Fibroblast of pulmonary artery (primary cell): ENCODE measurements around the gene GPR35.
"Not testable (repeated sequence)": the region's sequence is repeated elsewhere in the genome, so short reads cannot be mapped to it uniquely, and the experiment has no call there.

Experiments
- DNase-seq: peaks from one replicate; pipeline ENCODE4 v3.0.0-alpha.2; 2010; ENCODE audit warnings: low read depth
- H3K4me3 ChIP-seq: replicated peaks from 2 replicates; pipeline ENCODE4 v1.5.1; 2011; ENCODE audit warnings: low read depth, mild to moderate bottlenecking, control low read depth, low read length, moderate library complexity
- CTCF ChIP-seq: IDR thresholded peaks from 2 replicates; pipeline ENCODE4 v1.5.1; 2011; ENCODE audit warnings: mild to moderate bottlenecking, control low read depth, low read length, inconsistent platforms; ENCODE audit errors: missing control alignments

The GPR35 gene

GRCh38 chr2:240663546-240664190 lies 38.4 kb downstream of the GPR35 start:
- no peak for DNase-seq
- no peak for TF ChIP-seq CTCF
- H3K4me3 ChIP-seq = no peak overlapping the region

- no peak for DNase-seq
- TF ChIP-seq CTCF = no peak
- no peak overlapping the region for H3K4me3 ChIP-seq
Observed at GRCh38 chr2:240664622-240665021, 39.3 kb downstream of the GPR35 start.

- H3K4me3 ChIP-seq = no peak overlapping the region
- DNase-seq = no peak
- no peak for TF ChIP-seq CTCF
Observed at GRCh38 chr2:240670402-240670801, 45.1 kb downstream of the GPR35 start.

GRCh38 chr2:240670950-240671349 lies 45.7 kb downstream of the GPR35 start:
- no peak for TF ChIP-seq CTCF

GRCh38 chr2:240672076-240672700 lies 46.9 kb downstream of the GPR35 start:
- TF ChIP-seq CTCF = no peak
- H3K4me3 ChIP-seq = no peak overlapping the region
- DNase-seq = no peak

More at GRCh38 chr2:240670950-240671349, 45.7 kb downstream of the GPR35 start:
- H3K4me3 ChIP-seq = no peak overlapping the region
- no peak for DNase-seq

GRCh38 chr2:240672701-240673190 lies 47.5 kb downstream of the GPR35 start:
- TF ChIP-seq CTCF = no peak
- no peak for DNase-seq
- H3K4me3 ChIP-seq = no peak overlapping the region

- DNase-seq, H3K4me3 ChIP-seq: not testable (repeated sequence)
Observed at GRCh38 chr2:240674461-240675184, 49.3 kb downstream of the GPR35 start.

- H3K4me3 ChIP-seq, DNase-seq: not testable (repeated sequence)
Observed at GRCh38 chr2:240675345-240675744, 50.1 kb downstream of the GPR35 start.

- H3K4me3 ChIP-seq, DNase-seq: not testable (repeated sequence)
Observed at GRCh38 chr2:240678043-240678442, 52.8 kb downstream of the GPR35 start.

- H3K4me3 ChIP-seq = not testable (repeated sequence)
Observed at GRCh38 chr2:240678909-240679308, 53.6 kb downstream of the GPR35 start.

GRCh38 chr2:240680185-240680584 lies 54.9 kb downstream of the GPR35 start:
- H3K4me3 ChIP-seq, DNase-seq: not testable (repeated sequence)

More at GRCh38 chr2:240678909-240679308, 53.6 kb downstream of the GPR35 start:
- DNase-seq = not testable (repeated sequence)
